Stimulated activated CD4-positive, alpha-beta T cell treated with anti-CD3 and anti-CD28 coated beads, Interleukin-15, amount 100 ng/mL, for 24 hours (primary cell): ENCODE data around the gene GRM5.

ENCODE experiments used
- DNase-seq: peaks from one replicate; pipeline ENCODE4 v3.0.0-alpha.2; 2020

The GRM5 gene

DNA sequence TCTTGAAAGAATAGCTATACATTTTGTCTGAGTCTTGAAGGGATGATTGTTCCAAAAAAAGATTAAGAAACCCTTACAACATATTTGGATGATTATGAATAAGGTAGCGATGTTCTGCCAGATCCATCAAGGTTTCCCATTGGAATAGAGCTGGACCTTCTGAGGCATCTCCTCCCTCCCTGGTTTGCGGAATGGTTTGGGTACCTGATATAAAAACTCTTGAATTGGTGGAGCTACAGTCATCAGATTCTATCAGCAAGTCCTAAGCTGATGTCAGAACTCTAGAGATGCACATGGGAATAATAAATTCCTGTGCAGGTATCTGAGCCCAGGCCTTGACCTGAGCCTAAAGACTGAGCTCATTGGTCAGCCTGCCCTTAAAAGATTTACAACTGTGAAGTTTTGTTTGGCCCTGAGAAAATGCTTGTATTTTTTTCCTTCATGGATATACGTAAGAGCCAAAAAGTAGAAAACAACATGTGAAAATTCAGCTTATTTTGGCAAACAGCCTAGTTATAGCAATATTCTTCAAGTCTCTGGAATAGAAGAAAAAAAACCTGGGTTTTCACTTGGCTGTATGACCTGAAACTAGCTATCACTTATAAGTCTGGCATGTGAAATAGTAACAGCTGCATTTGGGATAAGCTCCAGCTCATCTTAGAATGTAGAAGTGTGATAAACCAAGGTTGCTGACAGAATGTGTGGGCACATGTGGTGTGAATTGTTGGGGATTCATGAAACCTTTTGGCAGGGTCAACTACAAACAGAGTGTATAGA lies 462.5 kb downstream of the GRM5 start:
- DNase-seq = no peak

DNA sequence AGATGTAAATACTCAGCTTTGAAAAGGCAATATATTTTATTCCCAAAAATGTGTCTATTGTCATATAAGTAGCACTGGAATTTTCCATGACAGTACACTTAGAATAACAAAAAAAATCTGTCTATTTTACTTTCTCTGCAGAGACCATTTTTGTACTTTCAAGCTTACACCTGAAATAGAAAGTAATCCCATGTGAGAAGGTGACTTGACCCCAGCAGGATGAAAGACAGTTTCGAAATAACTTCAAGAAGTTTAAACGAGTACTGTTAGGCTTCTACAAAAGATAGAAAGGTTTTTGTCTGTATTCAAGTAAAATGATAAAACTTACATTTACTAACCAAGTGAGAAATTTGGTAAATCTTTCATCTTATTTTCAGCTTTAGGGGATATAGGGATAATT lies 468.4 kb downstream of the GRM5 start:
- no peak for DNase-seq

DNA sequence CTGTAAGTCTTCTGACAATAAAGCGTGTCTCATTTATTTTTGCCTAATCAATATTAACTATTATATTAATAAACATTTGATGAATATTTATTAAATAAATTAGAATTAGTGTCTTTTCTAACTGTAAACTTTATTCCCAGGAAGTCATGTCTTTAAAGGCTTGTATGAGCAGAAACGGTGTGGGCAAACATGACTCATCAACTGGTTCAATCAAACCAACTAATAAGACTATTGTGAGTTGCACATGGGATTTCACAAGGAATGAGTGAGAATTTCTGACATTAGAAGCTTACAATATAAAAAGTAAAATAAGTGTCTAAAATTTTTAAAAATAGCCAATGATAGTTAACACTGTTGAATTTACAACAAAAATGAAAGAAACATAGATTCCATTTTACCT lies 469.0 kb downstream of the GRM5 start:
- DNase-seq = no peak

DNA sequence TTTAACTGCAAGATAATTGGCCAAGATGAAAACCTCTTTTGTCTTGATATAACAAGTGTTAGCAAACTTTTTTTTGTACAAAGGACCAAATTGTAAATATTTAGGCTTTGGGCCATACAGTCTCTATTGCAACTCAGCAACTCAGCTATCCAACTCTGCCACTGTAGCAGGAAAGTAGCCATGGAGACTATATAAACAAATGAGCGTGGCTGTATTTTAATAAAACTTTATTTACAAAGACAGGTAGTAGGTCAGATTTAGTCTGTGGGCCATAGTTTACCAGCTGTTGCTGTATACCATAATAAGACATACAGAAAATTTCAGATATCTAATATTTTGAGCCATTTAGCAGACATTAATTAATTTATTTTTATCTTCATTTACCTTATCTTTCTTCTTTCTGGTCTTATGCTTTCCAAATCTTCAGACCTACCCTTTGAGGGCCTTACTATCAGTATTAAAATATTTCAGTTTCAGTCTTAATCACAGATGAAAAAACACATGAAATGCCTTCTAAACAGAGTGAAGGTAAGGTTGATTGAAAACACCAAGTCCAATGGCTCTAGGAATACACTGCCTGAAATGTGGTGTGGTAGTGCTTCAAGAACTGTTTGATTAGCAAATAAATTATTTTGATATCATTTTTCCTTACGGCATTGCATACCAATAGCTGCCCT lies 471.4 kb downstream of the GRM5 start:
- no peak for DNase-seq

DNA sequence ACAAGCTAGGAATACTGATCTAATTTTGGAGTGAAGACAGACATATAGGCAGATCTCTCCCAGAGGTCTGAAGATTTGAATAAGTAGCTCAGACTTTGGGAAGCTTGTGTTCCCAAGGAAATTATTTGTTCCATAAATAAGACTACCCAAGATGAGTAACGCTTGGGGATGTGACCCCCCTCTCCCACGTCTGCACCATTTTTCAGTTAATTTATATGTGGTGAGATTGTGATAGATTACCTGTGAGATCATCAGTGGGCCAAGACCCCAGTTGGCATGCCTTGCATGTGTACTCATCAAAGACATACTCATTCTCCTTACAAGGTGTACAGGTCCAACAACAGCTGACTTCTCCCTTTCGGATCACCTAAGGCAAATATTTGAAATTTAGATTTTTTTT lies 475.4 kb downstream of the GRM5 start:
- DNase-seq = no peak

DNA sequence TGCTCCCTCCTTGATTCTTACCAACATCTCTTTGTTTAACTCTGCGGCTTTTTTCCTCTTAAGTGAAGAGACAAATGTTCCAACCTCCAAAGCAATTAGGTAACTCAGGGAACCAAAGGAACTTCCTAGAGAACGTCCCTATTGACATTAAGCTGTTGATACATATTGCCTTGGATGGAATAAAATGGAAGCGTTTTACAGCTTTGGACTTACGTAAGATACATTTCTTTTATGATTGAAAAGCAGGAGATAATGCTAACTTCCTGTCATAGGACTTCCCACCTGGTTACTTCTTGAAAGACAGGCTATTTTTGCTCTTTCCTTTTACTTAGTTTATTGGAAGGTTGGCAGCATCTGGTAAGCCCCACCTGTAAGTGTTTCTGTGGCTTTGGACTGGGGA lies 482.5 kb downstream of the GRM5 start:
- DNase-seq = no peak

DNA sequence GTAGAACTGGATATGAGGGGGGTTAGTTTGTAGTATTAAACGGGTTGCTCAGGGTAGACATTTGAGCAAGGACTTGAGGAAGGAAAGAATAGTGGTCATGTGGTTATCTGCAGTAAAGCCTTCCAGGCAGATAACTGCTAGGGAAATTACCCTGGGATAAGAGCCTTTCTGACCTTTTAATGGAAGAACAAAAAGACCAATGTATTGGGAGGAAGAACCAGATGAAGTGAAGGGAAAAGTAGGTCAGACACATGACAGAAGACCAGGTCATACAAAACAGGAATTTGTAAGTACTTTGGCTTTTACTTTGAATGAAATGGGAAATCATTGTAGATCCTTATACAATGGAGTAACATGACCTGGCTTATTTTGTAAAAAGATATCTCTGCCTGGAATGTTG lies 486.3 kb downstream of the GRM5 start:
- DNase-seq = no peak

DNA sequence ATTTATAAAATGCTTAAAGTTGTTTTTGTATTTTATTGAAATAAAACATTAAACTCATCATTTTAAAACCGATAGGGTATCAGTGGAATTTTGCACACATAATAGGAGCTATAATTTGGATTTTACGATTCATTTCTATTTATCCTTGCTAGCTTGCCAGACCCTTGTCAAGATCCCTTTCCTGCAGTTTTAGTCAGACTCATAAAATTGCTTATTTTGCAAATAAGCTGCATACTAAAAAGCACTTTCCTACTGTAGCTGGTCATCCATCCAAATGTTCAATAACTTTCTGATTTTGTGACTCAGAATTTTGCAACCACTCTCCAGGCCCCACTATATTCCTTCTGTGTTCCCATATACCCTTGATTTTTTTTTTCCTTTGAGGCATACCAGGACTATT lies 489.0 kb downstream of the GRM5 start:
- DNase-seq = no peak

DNA sequence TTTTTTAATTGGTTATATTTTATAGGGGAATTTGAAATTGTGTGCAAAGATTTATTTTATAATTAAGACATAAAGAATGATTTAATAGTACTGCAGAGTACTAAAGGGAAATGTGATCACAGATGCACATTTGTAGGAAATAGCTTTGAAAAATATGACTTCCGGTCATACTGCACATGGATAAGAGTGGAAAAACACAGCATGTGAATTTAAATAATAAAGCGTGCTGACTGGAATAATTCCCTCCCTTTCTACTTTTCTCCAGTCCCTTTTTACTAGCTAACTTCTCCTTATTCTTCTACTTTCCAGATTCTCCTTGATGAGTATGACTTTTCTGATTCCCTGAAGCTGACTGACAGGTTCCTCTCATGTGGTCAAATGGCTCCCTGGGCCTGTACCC lies 489.9 kb downstream of the GRM5 start:
- no peak for DNase-seq

DNA sequence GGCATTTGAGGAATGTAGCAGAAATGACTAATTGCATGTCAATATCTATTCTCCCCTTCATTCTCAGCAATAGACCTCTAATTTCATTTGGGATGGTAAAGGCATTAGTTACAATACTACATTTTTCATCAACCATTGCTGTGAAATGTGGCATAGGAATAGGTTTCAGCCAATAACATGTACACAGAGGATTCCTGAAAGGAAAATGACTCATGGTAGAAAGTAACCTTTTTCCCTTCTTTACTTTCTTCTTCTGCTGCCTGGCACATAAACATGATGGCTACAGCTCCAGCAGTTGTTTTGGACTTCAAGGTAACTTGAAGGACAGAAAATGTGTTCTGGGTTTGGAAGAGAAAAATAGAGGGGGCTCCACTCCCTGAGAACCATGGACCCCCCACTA lies 496.4 kb downstream of the GRM5 start:
- no peak for DNase-seq

DNA sequence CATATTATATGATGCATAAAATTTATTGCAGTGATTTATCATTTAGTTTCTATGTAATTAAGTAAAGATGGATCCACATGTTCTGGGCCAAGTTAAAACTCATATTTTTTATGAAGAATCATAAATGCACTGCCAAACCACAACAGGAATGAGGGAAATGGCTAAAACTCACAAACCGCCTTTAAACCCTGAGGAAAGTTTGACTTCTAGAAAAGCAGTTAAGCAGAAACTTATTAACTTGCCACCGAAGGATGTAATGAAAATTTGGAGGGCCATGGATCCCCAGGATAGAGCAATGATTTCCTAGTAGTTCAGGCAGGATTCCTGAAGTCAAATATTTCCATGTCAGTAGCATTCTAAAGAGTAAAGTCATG lies 510.0 kb downstream of the GRM5 start:
- no peak for DNase-seq

DNA sequence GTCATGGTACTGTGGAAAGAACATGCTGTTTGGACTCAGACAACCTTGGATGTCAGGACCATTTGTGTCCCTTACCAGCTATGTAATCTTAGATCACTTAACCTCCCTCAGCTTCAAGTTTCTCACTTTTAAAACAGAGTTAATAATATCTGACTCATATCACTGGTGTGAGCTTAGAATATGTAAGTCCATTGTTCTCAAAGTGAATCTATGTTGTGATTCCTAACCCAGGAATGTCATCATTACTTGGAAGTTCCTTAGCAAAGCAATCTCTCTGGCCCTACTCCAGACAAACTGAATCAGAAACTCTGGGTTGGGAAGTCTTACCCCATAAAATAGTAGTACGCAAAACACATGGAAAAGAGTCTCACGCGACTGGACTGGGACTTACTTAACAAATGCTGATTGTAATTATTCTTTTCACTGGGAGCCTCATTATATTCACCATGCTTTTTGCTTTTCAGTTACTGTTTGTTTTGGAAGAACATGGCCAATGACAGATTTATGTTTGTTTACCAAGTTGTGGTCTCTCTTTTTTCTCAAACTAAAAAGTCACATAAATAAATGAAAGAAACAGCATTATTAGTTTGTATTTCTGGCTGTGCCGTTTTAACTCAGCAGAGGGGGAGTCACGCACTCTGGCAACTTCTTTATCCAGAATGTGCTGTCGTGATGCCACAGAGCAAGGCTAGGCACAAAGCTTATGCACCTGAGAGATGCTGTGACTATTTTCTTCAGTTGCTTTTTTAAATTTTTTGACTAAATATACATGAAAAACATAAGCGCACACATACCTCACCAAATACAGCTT lies 510.6 kb downstream of the GRM5 start:
- DNase-seq = no peak

DNA sequence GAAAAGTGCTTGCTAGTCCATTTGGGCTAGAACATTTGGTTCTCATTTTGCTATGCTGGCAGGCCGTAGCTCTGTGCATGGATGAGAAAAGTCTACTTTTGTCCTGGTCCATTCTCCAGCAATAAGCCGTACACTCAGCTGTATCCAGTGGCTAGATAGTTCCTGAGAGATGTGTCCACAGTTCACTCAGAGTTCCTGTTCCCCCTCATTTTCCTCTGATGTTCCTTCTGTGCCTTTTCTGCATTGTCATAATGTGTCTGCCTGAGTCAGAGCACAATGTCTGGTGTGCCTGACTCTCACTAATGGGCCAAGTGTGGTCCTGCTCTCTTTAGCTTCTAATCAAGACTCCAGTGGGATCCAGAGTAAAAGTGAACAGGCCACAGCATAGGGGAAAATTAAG lies 512.6 kb downstream of the GRM5 start:
- DNase-seq = no peak

DNA sequence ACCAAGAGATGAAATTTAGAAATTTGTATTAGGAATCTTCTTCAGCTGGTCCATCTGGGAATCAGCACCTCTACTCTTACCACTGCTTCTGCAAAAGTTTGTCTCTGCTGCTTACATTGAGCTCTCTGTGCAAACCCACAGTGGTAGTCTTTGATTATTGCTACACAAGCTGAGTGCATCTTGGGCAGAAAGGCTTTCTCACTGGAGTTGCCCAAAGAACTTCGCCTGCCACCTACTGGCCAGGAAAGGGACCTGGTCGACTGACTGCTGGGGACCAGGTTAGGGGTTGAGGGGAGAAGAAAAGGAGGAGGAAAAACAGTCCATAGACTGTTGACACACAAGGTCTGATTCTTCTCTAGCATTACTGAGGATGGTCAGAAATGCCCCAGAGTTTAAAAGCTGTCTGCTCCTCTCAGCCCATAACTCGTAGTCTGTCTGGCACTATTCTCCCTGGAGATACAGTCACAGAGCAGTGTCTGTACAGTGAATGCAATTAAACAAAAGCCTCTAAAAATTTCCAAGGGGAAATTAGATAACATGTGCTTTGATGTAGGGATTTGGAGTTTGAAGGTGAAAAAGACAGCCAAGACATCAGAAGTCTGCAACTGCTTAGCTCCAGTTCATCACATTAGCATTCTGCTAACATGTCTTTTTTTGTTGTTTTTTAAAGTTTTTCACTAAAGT lies 513.3 kb downstream of the GRM5 start:
- peak; percentile 67 for DNase-seq

DNA sequence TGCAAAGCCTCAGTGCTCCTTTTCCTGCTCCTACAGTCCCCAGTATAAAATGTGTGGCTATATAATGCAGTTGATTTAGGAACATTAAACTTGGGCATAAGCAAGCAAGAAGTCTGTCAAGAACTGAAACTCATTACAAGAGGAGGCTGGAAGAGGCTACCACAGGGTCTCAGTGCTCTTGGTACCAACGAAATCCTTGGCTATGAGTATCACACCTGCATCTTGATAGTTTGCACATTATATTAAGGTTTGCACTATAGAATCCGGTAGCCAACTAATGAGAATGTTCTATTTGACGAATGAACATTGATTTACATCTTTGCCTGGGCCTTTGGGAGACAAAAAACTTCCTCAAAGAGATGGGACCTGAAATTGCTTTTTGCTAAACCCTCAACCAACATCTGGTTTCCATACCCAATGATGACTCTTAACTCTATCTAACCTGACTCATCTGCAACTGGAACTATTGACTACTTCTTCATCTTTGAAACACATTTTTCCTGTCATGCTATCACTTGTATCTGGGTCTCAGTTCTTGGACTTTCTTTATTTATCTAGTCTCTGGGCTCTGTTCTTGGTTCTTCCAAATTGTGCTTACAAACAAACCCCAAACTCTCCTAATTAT lies 521.0 kb downstream of the GRM5 start:
- no peak for DNase-seq

DNA sequence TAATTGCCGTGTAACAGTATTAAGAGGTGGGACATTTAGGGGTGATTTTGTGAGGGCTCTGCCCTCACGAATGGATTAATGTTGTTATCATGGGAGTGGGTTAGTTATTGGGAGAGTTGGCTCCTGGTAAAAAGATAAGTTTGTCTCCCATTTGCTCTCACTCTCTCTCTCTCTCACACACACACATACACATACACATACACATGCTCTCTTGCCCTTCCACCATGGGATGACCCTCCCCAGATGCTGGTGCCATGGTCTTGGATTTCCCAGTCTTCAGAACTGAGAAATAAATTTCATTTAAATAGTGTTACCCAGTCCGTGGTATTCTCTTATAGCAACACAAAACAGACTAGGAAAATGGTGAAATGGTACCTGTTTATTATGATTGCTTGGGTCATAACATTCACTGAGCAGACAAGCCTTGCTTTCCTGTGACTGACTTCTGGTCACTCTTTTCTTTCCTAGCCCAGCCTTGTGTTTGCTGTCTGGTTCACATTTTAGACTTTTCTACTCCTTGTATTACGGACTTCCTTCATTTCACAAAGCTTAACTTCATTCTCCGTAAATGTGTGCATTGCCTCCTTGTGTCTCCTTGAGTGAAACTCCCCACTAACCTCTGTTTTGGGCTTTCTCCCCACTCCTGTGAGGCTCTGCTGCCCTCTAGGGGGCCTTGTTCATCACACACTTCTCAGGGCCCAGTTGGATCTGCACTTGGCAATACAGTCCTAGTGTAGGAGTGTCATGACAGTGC lies 521.7 kb downstream of the GRM5 start:
- peak; percentile 80 for DNase-seq

DNA sequence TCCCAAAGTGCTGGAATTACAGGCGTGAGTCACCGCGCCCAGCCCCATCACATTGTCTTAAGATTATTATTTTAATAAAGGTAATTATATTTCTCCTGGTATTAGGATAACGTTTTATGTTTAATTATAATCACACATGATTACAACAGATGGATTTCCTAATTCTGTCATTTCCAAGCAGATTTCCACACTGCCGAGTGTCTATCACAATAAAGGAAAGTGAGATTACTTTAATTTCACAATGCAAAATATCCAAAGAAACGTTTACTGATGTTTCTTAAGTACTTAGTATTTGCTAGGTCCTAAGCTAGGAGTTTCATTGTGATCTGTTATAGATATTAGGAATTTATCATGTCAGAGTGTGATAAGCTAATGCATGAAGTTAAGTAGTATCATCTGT lies 524.8 kb downstream of the GRM5 start:
- no peak for DNase-seq

DNA sequence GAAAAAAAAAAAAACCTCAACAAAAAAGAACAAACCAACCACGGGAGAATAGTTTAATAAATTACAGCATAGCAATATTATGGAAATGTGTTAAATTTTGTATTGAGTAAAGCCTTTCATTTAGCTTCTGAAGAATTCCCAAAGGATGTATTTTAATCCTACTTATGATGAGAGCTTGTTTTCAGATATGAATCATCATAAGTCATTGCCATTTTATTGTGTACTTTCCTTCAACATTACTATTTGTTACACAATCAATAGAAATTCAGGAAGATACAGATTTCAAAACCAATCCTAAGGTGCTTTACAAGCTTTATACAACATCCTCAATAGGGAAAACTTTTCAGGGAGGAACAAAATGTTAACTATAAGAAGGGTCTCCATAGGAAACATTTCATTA lies 527.7 kb downstream of the GRM5 start:
- no peak for DNase-seq

DNA sequence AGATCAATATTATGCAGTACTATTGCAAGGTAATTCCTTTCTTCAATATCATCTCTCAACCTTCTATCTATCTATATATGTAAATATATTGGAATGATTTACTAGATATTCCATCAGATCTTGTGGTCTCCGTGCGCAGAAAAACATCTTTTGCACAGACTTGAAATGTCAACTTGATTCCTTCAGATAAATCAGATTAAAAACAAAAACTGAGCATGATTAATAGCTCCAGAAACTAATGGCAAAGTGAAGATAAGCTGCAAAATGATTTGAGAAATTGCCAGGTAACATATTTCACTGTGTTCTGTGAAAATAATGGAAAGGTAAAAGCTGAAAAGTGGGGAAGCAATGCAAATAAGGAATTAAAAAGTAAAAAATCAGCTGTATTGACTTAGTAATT lies 528.2 kb downstream of the GRM5 start:
- DNase-seq = no peak

DNA sequence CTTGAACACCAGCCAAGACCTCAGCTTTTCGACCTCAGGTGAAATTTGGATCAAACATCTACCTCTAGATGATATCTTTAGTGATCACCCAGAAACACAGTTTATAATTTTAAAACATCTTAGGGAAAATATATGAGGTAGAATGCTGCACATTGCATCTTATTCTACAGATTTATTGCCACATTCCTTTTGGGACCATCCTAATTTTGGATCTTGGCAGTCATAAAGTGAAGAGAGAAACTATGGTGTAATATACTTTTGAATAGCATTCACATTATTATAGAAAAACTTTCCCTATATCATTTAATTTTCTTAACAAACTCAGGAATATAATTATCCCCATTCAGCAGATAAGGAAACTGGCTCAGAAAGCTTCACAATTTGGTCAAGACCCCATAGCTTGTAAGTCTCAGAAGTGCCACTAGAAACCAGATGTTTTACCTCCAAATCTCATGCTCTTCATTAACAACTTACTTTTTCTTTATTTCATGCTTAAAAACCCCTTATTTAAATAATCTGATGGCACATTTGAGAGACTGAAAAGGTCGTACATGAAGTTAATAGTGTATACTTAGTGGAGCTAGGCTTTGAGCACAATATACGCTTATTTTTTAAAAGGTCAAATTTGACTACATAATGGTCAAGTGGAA lies 529.0 kb downstream of the GRM5 start:
- DNase-seq = no peak

DNA sequence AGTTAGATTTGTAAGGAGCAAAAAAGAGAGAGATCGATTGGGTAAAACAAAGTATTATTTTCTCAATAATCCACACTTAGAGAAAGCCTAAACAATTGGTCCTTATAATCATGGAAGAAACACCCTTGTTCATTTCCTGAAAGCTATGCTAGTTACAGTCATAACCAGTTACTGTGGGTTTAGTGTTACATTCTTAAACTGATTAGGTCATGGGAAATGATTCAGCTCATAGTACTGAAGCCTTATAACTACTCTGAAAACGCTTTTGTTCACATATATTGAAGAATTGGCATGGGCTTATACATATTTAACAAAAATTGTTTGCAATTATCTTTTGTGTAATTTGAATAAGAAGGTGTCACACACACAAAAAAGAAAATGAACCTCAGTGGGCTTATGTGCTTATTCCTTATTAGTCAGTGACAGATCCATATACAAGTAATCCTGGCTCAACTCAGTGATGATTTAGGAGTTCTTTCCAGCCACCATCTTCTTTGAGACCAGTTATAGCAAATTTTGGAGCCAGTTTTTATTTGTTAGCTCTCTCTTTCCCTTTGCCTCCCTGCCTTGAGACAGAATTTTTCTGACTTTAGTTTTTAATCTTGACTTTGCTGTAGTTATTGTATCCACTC lies 529.8 kb downstream of the GRM5 start:
- no peak for DNase-seq
